ENCODE measurements around the gene IL17RB. TPM values are rescaled to one million over a fixed set of nuclear protein-coding genes. Genes with fewer than 3 reads are reported as not detected.

The IL17RB gene
- total and polyA plus RNA-seq, 2 of the 4 experiments (the other 2 are of a cell fraction), result under 0.01 TPM; not detected in 1

DNA sequence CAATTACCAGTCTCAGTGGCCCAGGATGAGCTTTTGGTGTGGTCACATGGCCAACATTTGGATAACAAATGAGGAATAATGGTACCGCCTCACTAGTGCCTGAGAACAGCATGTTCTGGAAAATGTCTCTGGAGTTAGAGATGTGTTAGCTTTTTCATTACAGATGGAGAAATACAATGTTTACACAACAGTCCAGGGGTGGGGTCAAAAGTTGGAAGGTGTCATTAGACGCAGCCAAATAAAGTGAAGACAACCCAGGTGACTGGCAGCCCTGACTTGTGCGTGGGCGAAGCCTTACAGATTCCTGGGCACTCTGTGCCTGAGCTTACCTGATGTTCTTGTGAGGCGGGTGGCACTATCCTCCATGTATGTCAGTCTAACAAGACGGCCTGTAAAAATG, 12.8 kb downstream of the IL17RB start:
- no peaks in the 10 kb centered on the region for H3K79me1 ChIP-seq (ENCODE audit: low read depth in 1 of 2, low read length in 2 of 2)
- CTCF ChIA-PET, result no interaction called here
- no peak overlapping the region for H3K4me3 ChIP-seq (ENCODE audit: insufficient read depth, low read depth, low read length)
- no peak overlapping the region for H3K4me2 ChIP-seq (ENCODE audit: low read depth, low read length)
- no peak overlapping the region for H3K9ac ChIP-seq (ENCODE audit: low read depth, low read length)
- intact Hi-C loops (cut with micrococcal nuclease), result no loop called here
- peaks cover 12% of the 10 kb centered on the region; the same call in 1 of the 2 replicates for H3K36me3 ChIP-seq (ENCODE audit: control insufficient read depth, insufficient read depth, low read length)
- no peak overlapping the region for H2AFZ ChIP-seq (replicated peaks; ENCODE audit: low read length, poor library complexity)
- no peak overlapping the region for H2BK5ac ChIP-seq (ENCODE audit: low read depth, low read length, poor library complexity, severe bottlenecking)
- no peaks in the 10 kb centered on the region for H4K20me1 ChIP-seq (ENCODE audit: insufficient read depth, low read length)
- no peak overlapping the region for H2BK120ac ChIP-seq (ENCODE audit: low read depth, low read length)
- no peak overlapping the region for H3K56ac ChIP-seq (ENCODE audit: extremely low read depth, insufficient read depth, low read length)
- dilution Hi-C loops (cut with HindIII; ENCODE audit: low sequenced_read_pairs, unreplicated experiment), result no loop called here
- no TSS peak for BruUV-seq (replicated peaks)
- no peak overlapping the region for H3K14ac ChIP-seq (replicated peaks; ENCODE audit: low read depth, low read length)
- WGBS, 2 experiments (ENCODE audit: extremely low coverage in 2 of 2, insufficient read length in 1 of 2), result no CpG with 5 or more reads among the region's 6 CpGs
- H3K9me1 ChIP-seq (ENCODE audit: insufficient read depth, low read length), result no peaks in the 10 kb centered on the region
- H3K27ac ChIP-seq (ENCODE audit: insufficient read depth, low read length), result no peak overlapping the region
- no peaks in the 10 kb centered on the region for H3K27me3 ChIP-seq (ENCODE audit: control insufficient read depth, insufficient read depth, low read length)
- no peak overlapping the region for H3K18ac ChIP-seq (ENCODE audit: low read depth, low read length)
- H4K91ac ChIP-seq (ENCODE audit: insufficient read depth, low read depth, low read length), result no peak overlapping the region
- H2AK5ac ChIP-seq (ENCODE audit: low read depth, low read length), result no peak overlapping the region
- no peak overlapping the region for H3K4ac ChIP-seq (ENCODE audit: low read depth, low read length)
- no peak overlapping the region for H2BK20ac ChIP-seq (ENCODE audit: low read depth, low read length)
- H2AK9ac ChIP-seq (replicated peaks; ENCODE audit: low read depth, low read length, poor library complexity), result no peak overlapping the region
- H3K9me3 ChIP-seq (ENCODE audit: control insufficient read depth, insufficient read depth, low read length), result no peaks in the 10 kb centered on the region
- H4K8ac ChIP-seq (ENCODE audit: low read depth in 2 of 2, low read length in 2 of 2), result no peak overlapping the region
- in situ Hi-C loops (cut with MboI; ENCODE audit: low sequenced_read_pairs), result no loop called here
- H3K23ac ChIP-seq (ENCODE audit: low read depth, low read length), result no peak overlapping the region
- no peak overlapping the region for H2BK15ac ChIP-seq (ENCODE audit: low read depth, low read length)
- no peak for TF ChIP-seq RFX5 (IDR thresholded peaks at IDR 0.05; ENCODE audit: low read depth, low read length)
- no peak for TF ChIP-seq ELK1 (IDR thresholded peaks at IDR 0.05; ENCODE audit: borderline replicate concordance, low read depth, low read length)
- TF ChIP-seq, protein P1, sequence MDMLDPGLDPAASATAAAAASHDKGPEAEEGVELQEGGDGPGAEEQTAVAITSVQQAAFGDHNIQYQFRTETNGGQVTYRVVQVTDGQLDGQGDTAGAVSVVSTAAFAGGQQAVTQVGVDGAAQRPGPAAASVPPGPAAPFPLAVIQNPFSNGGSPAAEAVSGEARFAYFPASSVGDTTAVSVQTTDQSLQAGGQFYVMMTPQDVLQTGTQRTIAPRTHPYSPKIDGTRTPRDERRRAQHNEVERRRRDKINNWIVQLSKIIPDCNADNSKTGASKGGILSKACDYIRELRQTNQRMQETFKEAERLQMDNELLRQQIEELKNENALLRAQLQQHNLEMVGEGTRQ (IDR thresholded peaks at IDR 0.05; ENCODE audit: low read depth, low read length), result no peak
- no peak for TF ChIP-seq RAD21 (IDR thresholded peaks at IDR 0.05; ENCODE audit: low read length)
- no peak for TF ChIP-seq MAZ (IDR thresholded peaks at IDR 0.05; ENCODE audit: borderline replicate concordance, low read depth, low read length)
- no peak for TF ChIP-seq MXI1 (IDR thresholded peaks at IDR 0.05; ENCODE audit: borderline replicate concordance, low read depth, low read length)
- no peak for TF ChIP-seq NFE2L2 (IDR thresholded peaks at IDR 0.05; ENCODE audit: low read depth, low read length)
- TF ChIP-seq CHD1 (IDR thresholded peaks at IDR 0.05; ENCODE audit: low read depth, low read length), result no peak
- TF ChIP-seq CEBPB (IDR thresholded peaks at IDR 0.05; ENCODE audit: low read depth, low read length), result no peak
- TF ChIP-seq POLR2A (IDR thresholded peaks at IDR 0.05; ENCODE audit: low read depth, low read length), result no peak
- TF ChIP-seq RCOR1 (IDR thresholded peaks at IDR 0.05; ENCODE audit: insufficient replicate concordance, low read length), result no peak
- TF ChIP-seq BHLHE40 (IDR thresholded peaks at IDR 0.05; ENCODE audit: low read depth, low read length), result no peak
- TF ChIP-seq MAFK (IDR thresholded peaks at IDR 0.05; ENCODE audit: low read depth, low read length), result no peak
- TF ChIP-seq CTCF (conservative IDR thresholded peaks at IDR 0.05; ENCODE audit: low read depth, low read length), result no peak
- TF ChIP-seq SMC3 (IDR thresholded peaks at IDR 0.05; ENCODE audit: low read depth, low read length), result no peak
- no peak for TF ChIP-seq FOS (IDR thresholded peaks at IDR 0.05; ENCODE audit: low read depth, low read length)
- no peak overlapping the region for H4K5ac ChIP-seq (ENCODE audit: low read depth, low read length)
- POLR2A ChIA-PET (ENCODE audit: unreplicated experiment), result no interaction called here
- no peak for ATAC-seq (ENCODE audit: low read depth)
- DNase-seq, result no peak
- no peaks in the 10 kb centered on the region for H3K4me1 ChIP-seq (ENCODE audit: control insufficient read depth, insufficient read depth, low read length)

Measured in IMR-90 (cell line).